PC-3 (cell line): ENCODE measurements around the gene LRP10. TPM values are rescaled to one million over a fixed set of nuclear protein-coding genes. Genes with fewer than 3 reads are reported as not detected.

ENCODE experiments used
- ATAC-seq: fragments of 200-7000 bp; cut with Tn5 transposase; 2 replicates; pipeline ENCODE4 v1.9.1; 2020; ENCODE audit warnings: mild to moderate bottlenecking, moderate library complexity
- BruUV-seq: library from RNA; stranded (reverse); fragments of 400-500 nt; replicated peaks from 2 replicates; lab custom pipeline; 2021; lab: Mats Ljungman, UMichigan
- CTCF ChIA-PET: fragments of 300-600 bp; sonication (Branson Sonifier 250); formaldehyde crosslinking; loops from one replicate; lab custom pipeline; 2022; ENCODE audit warnings: antibody characterized with exemption; lab: Charles Lee
- POLR2A ChIA-PET: fragments of 300-600 bp; sonication (Branson Sonifier 250); formaldehyde crosslinking; loops from one replicate; lab custom pipeline; 2022; ENCODE audit warnings: antibody characterized with exemption; ENCODE audit not compliant: unreplicated experiment; lab: Charles Lee
- DNase-seq: peaks from one replicate; pipeline ENCODE4 v3.0.0-alpha.2; 2015
- H2AFZ ChIP-seq: fragments of 300-600 bp; sonication (generic); 2 replicates; pipeline ENCODE4 v1.6.0; 2016; ENCODE audit warnings: antibody characterized with exemption, low read length
- H3F3A ChIP-seq: fragments of 300-600 bp; sonication (generic); one replicate; pipeline ENCODE4 v1.6.0; 2017; ENCODE audit warnings: antibody characterized with exemption, low read length, control low read depth, mild to moderate bottlenecking; ENCODE audit not compliant: unreplicated experiment
- H3K27ac ChIP-seq: fragments of 300-600 bp; sonication (generic); 2 replicates; pipeline ENCODE4 v1.5.1; 2016; ENCODE audit warnings: mild to moderate bottlenecking, low read length
- H3K27me3 ChIP-seq: fragments of 300-600 bp; sonication (generic); 2 replicates; pipeline ENCODE4 v1.6.1; 2016; ENCODE audit warnings: low read length, mixed read lengths
- H3K36me3 ChIP-seq: fragments of 300-600 bp; sonication (generic); 2 replicates; pipeline ENCODE4 v1.6.1; 2016; ENCODE audit warnings: low read depth, mixed run types, low read length, mixed read lengths
- H3K4me1 ChIP-seq: fragments of 300-600 bp; sonication (generic); 2 replicates; pipeline ENCODE4 v1.5.1; 2016; ENCODE audit warnings: low read length; ENCODE audit not compliant: insufficient read depth
- H3K4me2 ChIP-seq: fragments of 300-600 bp; sonication (generic); 2 replicates; pipeline ENCODE4 v1.6.0; 2016; ENCODE audit warnings: low read length
- H3K4me3 ChIP-seq: fragments of 300-600 bp; sonication (generic); 2 replicates; pipeline ENCODE4 v1.5.1; 2016; ENCODE audit warnings: mild to moderate bottlenecking, low read length, mixed read lengths
- H3K79me2 ChIP-seq: fragments of 300-600 bp; sonication (generic); 2 replicates; pipeline ENCODE4 v1.6.1; 2017; ENCODE audit warnings: low read length, mixed read lengths
- H3K9ac ChIP-seq: fragments of 300-600 bp; sonication (generic); 2 replicates; pipeline ENCODE4 v1.6.0; 2016; ENCODE audit warnings: mild to moderate bottlenecking, low read length
- H3K9me2 ChIP-seq: fragments of 300-600 bp; sonication (generic); replicated peaks from 2 replicates; pipeline ENCODE4 v1.6.1; 2016; ENCODE audit warnings: mixed run types, low read length, mixed read lengths
- H3K9me3 ChIP-seq: fragments of 300-600 bp; sonication (generic); 2 replicates; pipeline ENCODE4 v1.6.1; 2016; ENCODE audit warnings: low read length, mixed read lengths
- H4K20me1 ChIP-seq: fragments of 300-600 bp; sonication (generic); 2 replicates; pipeline ENCODE4 v1.6.1; 2016; ENCODE audit warnings: low read length, mixed read lengths
- EZH2 ChIP-seq: fragments of 300-600 bp; sonication (generic); IDR thresholded peaks from one replicate; pipeline ENCODE4 v1.6.1; 2017; ENCODE audit warnings: antibody characterized with exemption, mild to moderate bottlenecking, low read length; ENCODE audit not compliant: unreplicated experiment
- EZH2phosphoT487 ChIP-seq: fragments of 300-600 bp; sonication (generic); IDR thresholded peaks from 2 replicates; pipeline ENCODE4 v1.6.1; 2018; ENCODE audit warnings: mild to moderate bottlenecking, antibody characterized with exemption, low read length, borderline replicate concordance
- intact Hi-C: fragments of 100-400 bp; cut with micrococcal nuclease; formaldehyde crosslinking; loops from 2 replicates; pipeline ENCODE4 v1.9.0; 2023
- total RNA-seq: library from RNA; depleted of rRNA; stranded (reverse); fragments of >200 nt; gene quantifications from 2 replicates; pipeline ENCODE4 v1.2.3, GENCODE V29; 2014
- TF ChIP-seq, protein P1 (sequence below): fragments of 300-600 bp; sonication (generic); conservative IDR thresholded peaks from 2 replicates; pipeline ENCODE4 v1.5.1; 2017; ENCODE audit warnings: antibody characterized with exemption, low read depth, mild to moderate bottlenecking, low read length

Gene LRP10
- total RNA-seq, 1 experiment from 2014 or later = 46.5 TPM

- no peaks in the 10 kb centered on the region for H3K27me3 ChIP-seq
- DNase-seq (no peak), ATAC-seq (no peak)
- CTCF ChIA-PET = no interaction called here
- no peak overlapping the region for H3K4me2 ChIP-seq
- H3K79me2 ChIP-seq = peaks cover 47% of the 10 kb centered on the region
- POLR2A ChIA-PET = no interaction called here
- no peaks in the 10 kb centered on the region for H3F3A ChIP-seq
- no peak for TF ChIP-seq EZH2
- TF ChIP-seq, protein P1, sequence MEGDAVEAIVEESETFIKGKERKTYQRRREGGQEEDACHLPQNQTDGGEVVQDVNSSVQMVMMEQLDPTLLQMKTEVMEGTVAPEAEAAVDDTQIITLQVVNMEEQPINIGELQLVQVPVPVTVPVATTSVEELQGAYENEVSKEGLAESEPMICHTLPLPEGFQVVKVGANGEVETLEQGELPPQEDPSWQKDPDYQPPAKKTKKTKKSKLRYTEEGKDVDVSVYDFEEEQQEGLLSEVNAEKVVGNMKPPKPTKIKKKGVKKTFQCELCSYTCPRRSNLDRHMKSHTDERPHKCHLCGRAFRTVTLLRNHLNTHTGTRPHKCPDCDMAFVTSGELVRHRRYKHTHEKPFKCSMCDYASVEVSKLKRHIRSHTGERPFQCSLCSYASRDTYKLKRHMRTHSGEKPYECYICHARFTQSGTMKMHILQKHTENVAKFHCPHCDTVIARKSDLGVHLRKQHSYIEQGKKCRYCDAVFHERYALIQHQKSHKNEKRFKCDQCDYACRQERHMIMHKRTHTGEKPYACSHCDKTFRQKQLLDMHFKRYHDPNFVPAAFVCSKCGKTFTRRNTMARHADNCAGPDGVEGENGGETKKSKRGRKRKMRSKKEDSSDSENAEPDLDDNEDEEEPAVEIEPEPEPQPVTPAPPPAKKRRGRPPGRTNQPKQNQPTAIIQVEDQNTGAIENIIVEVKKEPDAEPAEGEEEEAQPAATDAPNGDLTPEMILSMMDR = no peak
- TF ChIP-seq EZH2phosphoT487 = no peak
- no peak overlapping the region for H3K27ac ChIP-seq
- H3K9me3 ChIP-seq = no peaks in the 10 kb centered on the region
- H3K9ac ChIP-seq = no peak overlapping the region
- no peak overlapping the region for H2AFZ ChIP-seq
- H3K9me2 ChIP-seq = no peaks in the 10 kb centered on the region
- H3K4me3 ChIP-seq = no peak overlapping the region
- H3K4me1 ChIP-seq = peaks cover 40% of the 10 kb centered on the region
- BruUV-seq = no TSS peak
- intact Hi-C loops = no loop called here
- no peaks in the 10 kb centered on the region for H4K20me1 ChIP-seq
- peaks cover 51% of the 10 kb centered on the region for H3K36me3 ChIP-seq
Observed at GRCh38 chr14:22920697-22921096, 49.2 kb downstream of the LRP10 start.

DNA sequence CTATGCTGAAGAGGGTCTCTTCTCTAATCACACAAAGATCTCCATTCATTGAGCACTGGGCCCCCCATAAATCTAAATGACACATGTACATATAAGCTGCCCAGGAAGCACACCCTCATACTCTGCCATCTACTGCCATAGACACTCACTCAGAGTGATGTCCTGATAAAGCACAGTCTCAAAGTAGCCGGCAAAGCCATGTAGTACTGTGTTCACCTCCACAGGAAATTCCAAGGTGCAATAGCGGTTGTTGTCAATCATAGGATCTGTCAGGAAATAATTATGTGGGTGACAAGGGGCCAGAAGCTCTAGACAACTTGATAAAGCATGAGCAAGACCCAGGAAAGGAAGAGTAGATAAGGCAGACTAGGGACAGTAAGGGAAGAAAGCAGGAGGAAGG is 50.8 kb downstream of the LRP10 start:
- Histone ChIP-seq H3K9ac (no peak overlapping the region), H3F3A (no peaks in the 10 kb centered on the region), H3K9me2 (no peaks in the 10 kb centered on the region), H3K27me3 (no peaks in the 10 kb centered on the region), H3K79me2 (peaks cover 47% of the 10 kb centered on the region), H3K4me3 (no peak overlapping the region), H3K4me1 (peaks cover 48% of the 10 kb centered on the region), H3K4me2 (no peak overlapping the region; the same call in 1 of the 2 replicates), H4K20me1 (no peaks in the 10 kb centered on the region), H3K27ac (peak overlapping the region; percentile 29; the same call in 1 of the 2 replicates), H3K36me3 (peaks cover 50% of the 10 kb centered on the region), H2AFZ (no peak overlapping the region), H3K9me3 (no peaks in the 10 kb centered on the region)
- ATAC-seq = no peak
- no peak for DNase-seq
- no peak for TF ChIP-seq EZH2phosphoT487
- TF ChIP-seq, protein P1 = no peak
- BruUV-seq = no TSS peak
- POLR2A ChIA-PET = no interaction called here
- intact Hi-C loops = no loop called here
- CTCF ChIA-PET = no interaction called here

GRCh38 chr14:22923746-22924145 is 52.2 kb downstream of the LRP10 start:
- no peaks in the 10 kb centered on the region for H3F3A ChIP-seq
- peaks cover 47% of the 10 kb centered on the region for H3K79me2 ChIP-seq
- no peaks in the 10 kb centered on the region for H3K9me3 ChIP-seq
- no peaks in the 10 kb centered on the region for H3K9me2 ChIP-seq
- POLR2A ChIA-PET = no interaction called here
- H3K36me3 ChIP-seq = peaks cover 50% of the 10 kb centered on the region
- no peaks in the 10 kb centered on the region for H3K27me3 ChIP-seq
- H3K9ac ChIP-seq = no peak overlapping the region
- H3K27ac ChIP-seq = no peak overlapping the region
- DNase-seq (no peak), ATAC-seq (no peak)
- no peak overlapping the region for H3K4me3 ChIP-seq
- no TSS peak for BruUV-seq
- CTCF ChIA-PET = no interaction called here
- H2AFZ ChIP-seq = no peak overlapping the region
- H4K20me1 ChIP-seq = no peaks in the 10 kb centered on the region
- intact Hi-C loops = no loop called here
- peaks cover 45% of the 10 kb centered on the region for H3K4me1 ChIP-seq
- TF ChIP-seq, protein P1 = no peak
- TF ChIP-seq EZH2phosphoT487 (no peak), EZH2 (no peak)
- no peak overlapping the region for H3K4me2 ChIP-seq
